ENCODE measurements around the gene TCN2. TPM values are rescaled to one million over a fixed set of nuclear protein-coding genes. Genes with fewer than 3 reads are reported as not detected.

The TCN2 gene
- total and polyA plus RNA-seq, 2 experiments from 2014 or later = 4.8 to 5.3 TPM

GRCh38 chr22:30580896-30581295, 26.1 kb upstream of the TCN2 start:
- Histone ChIP-seq H3K9ac (no peak overlapping the region), H3K4me2 (ENCODE audit: unreplicated experiment) (no peak overlapping the region), H2AFZ (no peak overlapping the region), H3K9me3 (ENCODE audit: low read depth) (no peaks in the 10 kb centered on the region), H3K27ac (no peak overlapping the region), H3K79me2 (ENCODE audit: insufficient read depth) (no peaks in the 10 kb centered on the region), H4K20me1 (ENCODE audit: insufficient read depth) (no peaks in the 10 kb centered on the region), H3K9me2 (ENCODE audit: insufficient read depth) (no peaks in the 10 kb centered on the region), H3K4me1 (ENCODE audit: insufficient read depth) (no peaks in the 10 kb centered on the region), H3K36me3 (ENCODE audit: low read depth) (peaks cover 18% of the 10 kb centered on the region; the same call in 1 of the 2 replicates), H3K27me3 (replicated peaks; ENCODE audit: insufficient read depth) (no peaks in the 10 kb centered on the region), H3K4me3 (no peak overlapping the region), H3F3A (ENCODE audit: insufficient read depth) (no peaks in the 10 kb centered on the region)
- WGBS, 2 experiments (ENCODE audit: low coverage in 1 of 2, low lambda C conversion rate in 2 of 2, missing lambda C conversion rate in 2 of 2) = 68 to 75% methylated on average over 5 to 6 of the region's 6 CpGs
- in situ Hi-C loops (cut with MboI) = no loop called here
- TF ChIP-seq EZH2phosphoT487 (IDR thresholded peaks at IDR 0.05; ENCODE audit: insufficient read depth, low read depth) (no peak), EZH2 (IDR thresholded peaks at IDR 0.05; ENCODE audit: insufficient read depth, poor library complexity, severe bottlenecking) (no peak)
- DNase-seq = no peak

GRCh38 chr22:30582051-30582450, 24.9 kb upstream of the TCN2 start:
- Histone ChIP-seq H3K4me1 (ENCODE audit: insufficient read depth) (no peaks in the 10 kb centered on the region), H2AFZ (no peak overlapping the region), H3K36me3 (ENCODE audit: low read depth) (peaks cover 30% of the 10 kb centered on the region), H3K27me3 (replicated peaks; ENCODE audit: insufficient read depth) (no peaks in the 10 kb centered on the region), H3F3A (ENCODE audit: insufficient read depth) (no peaks in the 10 kb centered on the region), H3K4me3 (no peak overlapping the region), H3K27ac (no peak overlapping the region), H3K9me2 (ENCODE audit: insufficient read depth) (no peaks in the 10 kb centered on the region), H3K79me2 (ENCODE audit: insufficient read depth) (no peaks in the 10 kb centered on the region), H3K9ac (no peak overlapping the region), H4K20me1 (ENCODE audit: insufficient read depth) (no peaks in the 10 kb centered on the region), H3K9me3 (ENCODE audit: low read depth) (no peaks in the 10 kb centered on the region), H3K4me2 (ENCODE audit: unreplicated experiment) (no peak overlapping the region)
- in situ Hi-C loops (cut with MboI) = no loop called here
- no peak for DNase-seq
- no peak for TF ChIP-seq EZH2phosphoT487 (IDR thresholded peaks at IDR 0.05; ENCODE audit: insufficient read depth, low read depth)
- TF ChIP-seq EZH2 (IDR thresholded peaks at IDR 0.05; ENCODE audit: insufficient read depth, poor library complexity, severe bottlenecking) = no peak
- WGBS, 2 experiments (ENCODE audit: low coverage in 1 of 2, low lambda C conversion rate in 2 of 2, missing lambda C conversion rate in 2 of 2) = 83 to 85% methylated on average over 5 to 6 of the region's 6 CpGs

GRCh38 chr22:30582788-30583545, 24.0 kb upstream of the TCN2 start:
- in situ Hi-C loops (cut with MboI) = no loop called here
- Histone ChIP-seq H3F3A (ENCODE audit: insufficient read depth) (no peaks in the 10 kb centered on the region), H3K9me2 (ENCODE audit: insufficient read depth) (no peaks in the 10 kb centered on the region), H3K27me3 (replicated peaks; ENCODE audit: insufficient read depth) (no peaks in the 10 kb centered on the region), H3K36me3 (ENCODE audit: low read depth) (peaks cover 39% of the 10 kb centered on the region), H4K20me1 (ENCODE audit: insufficient read depth) (no peaks in the 10 kb centered on the region), H3K9ac (no peak overlapping the region), H3K27ac (no peak overlapping the region), H2AFZ (no peak overlapping the region), H3K4me2 (ENCODE audit: unreplicated experiment) (no peak overlapping the region), H3K4me3 (no peak overlapping the region), H3K9me3 (ENCODE audit: low read depth) (no peaks in the 10 kb centered on the region), H3K4me1 (ENCODE audit: insufficient read depth) (no peaks in the 10 kb centered on the region), H3K79me2 (ENCODE audit: insufficient read depth) (peaks cover 4% of the 10 kb centered on the region; the same call in 1 of the 2 replicates)
- no peak for DNase-seq
- WGBS, 2 experiments (ENCODE audit: low coverage in 1 of 2, low lambda C conversion rate in 2 of 2, missing lambda C conversion rate in 2 of 2) = 76 to 79% methylated on average over 13 of the region's 13 CpGs
- TF ChIP-seq EZH2 (IDR thresholded peaks at IDR 0.05; ENCODE audit: insufficient read depth, poor library complexity, severe bottlenecking) (no peak), EZH2phosphoT487 (IDR thresholded peaks at IDR 0.05; ENCODE audit: insufficient read depth, low read depth) (no peak)

- Histone ChIP-seq H2AFZ (no peak overlapping the region), H3F3A (ENCODE audit: insufficient read depth) (no peaks in the 10 kb centered on the region), H3K4me3 (no peak overlapping the region), H3K9ac (no peak overlapping the region), H3K9me3 (ENCODE audit: low read depth) (no peaks in the 10 kb centered on the region), H3K4me1 (ENCODE audit: insufficient read depth) (no peaks in the 10 kb centered on the region), H3K27me3 (replicated peaks; ENCODE audit: insufficient read depth) (no peaks in the 10 kb centered on the region), H3K79me2 (ENCODE audit: insufficient read depth) (peaks cover 14% of the 10 kb centered on the region), H3K9me2 (ENCODE audit: insufficient read depth) (no peaks in the 10 kb centered on the region), H3K27ac (no peak overlapping the region), H4K20me1 (ENCODE audit: insufficient read depth) (no peaks in the 10 kb centered on the region), H3K36me3 (ENCODE audit: low read depth) (peaks cover 37% of the 10 kb centered on the region), H3K4me2 (ENCODE audit: unreplicated experiment) (no peak overlapping the region)
- 98 to 99% methylated on average over 12 to 15 of the region's 15 CpGs for WGBS, 2 experiments (ENCODE audit: low coverage in 1 of 2, low lambda C conversion rate in 2 of 2, missing lambda C conversion rate in 2 of 2)
- TF ChIP-seq EZH2phosphoT487 (IDR thresholded peaks at IDR 0.05; ENCODE audit: insufficient read depth, low read depth) = no peak
- no peak for TF ChIP-seq EZH2 (IDR thresholded peaks at IDR 0.05; ENCODE audit: insufficient read depth, poor library complexity, severe bottlenecking)
- DNase-seq = no peak
- in situ Hi-C loops (cut with MboI) = no loop called here
These were observed 22.5 kb upstream of the TCN2 start for GRCh38 chr22:30584441-30584840.

Data from GM23248 (cell line).